Suprapubic skin (tissue), 4 donors: ENCODE measurements around the gene CREB5.

Experiments
- POLR2A ChIP-seq, 2 donors: fragments of 450-650 bp; IDR thresholded peaks; one replicate each; pipeline ENCODE4 v1.6.1; 2017; ENCODE audit warnings: antibody characterized with exemption in 2 of 2, mild to moderate bottlenecking in 2 of 2, moderate library complexity in 2 of 2
- POLR2AphosphoS5 ChIP-seq, 3 donors: sonication (generic); formaldehyde crosslinking; IDR thresholded peaks; one replicate each; pipeline ENCODE4 v1.6.1; 2017; ENCODE audit warnings: antibody characterized with exemption in 3 of 3
- TF ChIP-seq, protein P1 (sequence below), 2 donors: fragments of 200-600 bp in 1 of 2; fragments of 450-650 bp in 1 of 2; sonication (generic) in 1 of 2; IDR thresholded peaks; one replicate each; pipeline ENCODE4 v1.5.1; 2016 to 2019; ENCODE audit warnings: antibody characterized with exemption in 2 of 2, mild to moderate bottlenecking in 1 of 2, moderate library complexity in 1 of 2

- TF ChIP-seq POLR2A (IDR thresholded peaks at IDR 0.05): no peak
- TF ChIP-seq, protein P1, sequence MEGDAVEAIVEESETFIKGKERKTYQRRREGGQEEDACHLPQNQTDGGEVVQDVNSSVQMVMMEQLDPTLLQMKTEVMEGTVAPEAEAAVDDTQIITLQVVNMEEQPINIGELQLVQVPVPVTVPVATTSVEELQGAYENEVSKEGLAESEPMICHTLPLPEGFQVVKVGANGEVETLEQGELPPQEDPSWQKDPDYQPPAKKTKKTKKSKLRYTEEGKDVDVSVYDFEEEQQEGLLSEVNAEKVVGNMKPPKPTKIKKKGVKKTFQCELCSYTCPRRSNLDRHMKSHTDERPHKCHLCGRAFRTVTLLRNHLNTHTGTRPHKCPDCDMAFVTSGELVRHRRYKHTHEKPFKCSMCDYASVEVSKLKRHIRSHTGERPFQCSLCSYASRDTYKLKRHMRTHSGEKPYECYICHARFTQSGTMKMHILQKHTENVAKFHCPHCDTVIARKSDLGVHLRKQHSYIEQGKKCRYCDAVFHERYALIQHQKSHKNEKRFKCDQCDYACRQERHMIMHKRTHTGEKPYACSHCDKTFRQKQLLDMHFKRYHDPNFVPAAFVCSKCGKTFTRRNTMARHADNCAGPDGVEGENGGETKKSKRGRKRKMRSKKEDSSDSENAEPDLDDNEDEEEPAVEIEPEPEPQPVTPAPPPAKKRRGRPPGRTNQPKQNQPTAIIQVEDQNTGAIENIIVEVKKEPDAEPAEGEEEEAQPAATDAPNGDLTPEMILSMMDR (IDR thresholded peaks at IDR 0.05): no peak
- TF ChIP-seq POLR2AphosphoS5 (IDR thresholded peaks at IDR 0.05): no peak
Measured at GRCh38 chr7:28630350-28630749, 218.0 kb downstream of the CREB5 start.
